HepG2 (cell line): Measurements from ENCODE around the gene ZNRD2. TPM values are rescaled to one million over a fixed set of nuclear protein-coding genes. Genes with fewer than 3 reads are reported as not detected.
"Not testable (repeated sequence)": the region's sequence is repeated elsewhere in the genome, so short reads cannot be mapped to it uniquely, and the experiment has no call there.

Experiments used
- ARID2 ChIP-seq: sonication (generic); formaldehyde crosslinking; IDR thresholded peaks from 2 replicates; pipeline ENCODE4 v1.8.1; 2022; ENCODE audit warnings: mild to moderate bottlenecking, missing genetic modification reagents, borderline replicate concordance
- EP300 ChIP-seq, 3 experiments: sonication (generic) in 1 of 3; formaldehyde crosslinking in 1 of 3; IDR thresholded peaks; 2 replicates each; pipeline versions ENCODE4 v1.5.1 to v1.6.1; 2011 to 2020; ENCODE audit warnings: low read depth in 2 of 3, low read length in 2 of 3, borderline replicate concordance in 1 of 3, improper control_type of control experiment in 1 of 3, mild to moderate bottlenecking in 1 of 3, missing genetic modification reagents in 1 of 3, moderate library complexity in 1 of 3
- FOXA1 ChIP-seq, 2 experiments: fragments of 450-650 bp in 1 of 2; sonication (generic) in 1 of 2; formaldehyde crosslinking in 1 of 2; IDR thresholded peaks; 2 replicates each; pipeline versions ENCODE4 v1.4.0 to v1.6.1; 2016 to 2020; ENCODE audit warnings: missing genetic modification reagents in 1 of 2
- FOXO1 ChIP-seq: sonication (generic); formaldehyde crosslinking; IDR thresholded peaks from 2 replicates; pipeline ENCODE4 v1.4.0; 2020; ENCODE audit warnings: missing genetic modification reagents
- HMGXB4 ChIP-seq, 2 experiments: sonication (generic) in 1 of 2; formaldehyde crosslinking in 1 of 2; IDR thresholded peaks; 2 replicates each; pipeline versions ENCODE4 v1.4.0 to v1.6.1; 2018 to 2020; ENCODE audit warnings: missing genetic modification reagents in 2 of 2, borderline replicate concordance in 1 of 2, low read depth in 1 of 2, mild to moderate bottlenecking in 1 of 2, missing biosample characterization in 1 of 2
- HNF1A ChIP-seq, 2 experiments: sonication (generic) in 1 of 2; formaldehyde crosslinking in 1 of 2; IDR thresholded peaks; 2 replicates each; pipeline versions ENCODE4 v1.4.0 to v1.6.1; 2016 to 2020; ENCODE audit warnings: borderline replicate concordance in 1 of 2, low read depth in 1 of 2, mild to moderate bottlenecking in 1 of 2, missing genetic modification reagents in 1 of 2
- IRF2 ChIP-seq: IDR thresholded peaks from 2 replicates; pipeline ENCODE4 v1.6.1; 2018; ENCODE audit warnings: missing genetic modification reagents, missing compliant biosample characterization
- NCOA2 ChIP-seq: sonication (generic); formaldehyde crosslinking; IDR thresholded peaks from 2 replicates; pipeline ENCODE4 v1.8.0; 2022; ENCODE audit warnings: inconsistent platforms
- POLR2A ChIP-seq, 2 experiments: IDR thresholded peaks; 2 replicates each; pipeline ENCODE4 v1.6.1; 2011; ENCODE audit warnings: low read depth in 2 of 2, low read length in 2 of 2, mild to moderate bottlenecking in 1 of 2, moderate library complexity in 1 of 2; ENCODE audit not compliant: insufficient read depth in 1 of 2
- SOX6 ChIP-seq, 2 experiments: fragments of 450-650 bp in 1 of 2; sonication (generic) in 1 of 2; formaldehyde crosslinking in 1 of 2; IDR thresholded peaks; 2 replicates each; pipeline versions ENCODE4 v1.4.0 to v1.6.1; 2017 to 2020; ENCODE audit warnings: antibody characterized with exemption in 1 of 2, mild to moderate bottlenecking in 1 of 2, missing genetic modification reagents in 1 of 2
- TFE3 ChIP-seq: IDR thresholded peaks from 2 replicates; pipeline ENCODE4 v1.6.1; 2016
- ZMAT3 ChIP-seq: sonication (generic); formaldehyde crosslinking; conservative IDR thresholded peaks from 2 replicates; pipeline ENCODE4 v1.7.0; 2021; ENCODE audit warnings: missing genetic modification reagents
- ZNF652 ChIP-seq: IDR thresholded peaks from 2 replicates; pipeline ENCODE4 v1.6.1; 2016; ENCODE audit warnings: low read depth, borderline replicate concordance
- ZNF710 ChIP-seq: sonication (generic); formaldehyde crosslinking; IDR thresholded peaks from 2 replicates; pipeline ENCODE4 v1.5.0; 2020; ENCODE audit warnings: mild to moderate bottlenecking, missing genetic modification reagents, borderline replicate concordance
- polyA plus RNA-seq, 8 experiments: library from polyadenylated mRNA; depleted of rRNA in 3 of 8; stranded (reverse) in 7 of 8; unstranded in 1 of 8; fragments of >200 nt; fragmentation: Illumina TruSeq in 4 of 8; extraction: Trizol in 4 of 8; gene quantifications; 2 replicates each; pipeline versions ENCODE4 v1.2.1 to v1.2.3, GENCODE V29; 2011 to 2016; ENCODE audit warnings: low read depth in 4 of 8, missing spikeins in 1 of 8, mixed read lengths in 1 of 8; ENCODE audit not compliant: insufficient read depth in 1 of 8
- total RNA-seq, 5 experiments: library from RNA; depleted of rRNA; stranded (reverse); fragments of >200 nt; fragmentation: Illumina TruSeq; extraction: Trizol; gene quantifications; 2 replicates each; pipeline ENCODE4 v1.2.3, GENCODE V29; 2016; ENCODE audit warnings: low read depth in 1 of 5

The ZNRD2 gene
- total and polyA plus RNA-seq, 2 of the 13 experiments (the other 11 are each of a cell fraction or from before 2014, with no cell fraction given): 29.2 to 34.0 TPM

GRCh38 chr11:65522718-65523630, 47.3 kb upstream of the ZNRD2 start (continued):
- TF ChIP-seq ZNF710: 0 out of 2 replicates have a peak, but pooled peaks have one; percentile 35
- TF ChIP-seq POLR2A (IDR thresholded peaks at IDR 0.05; ENCODE audit: insufficient read depth in 1 of 2, low read depth in 2 of 2, low read length in 2 of 2): 0 out of 4 replicates have a peak, but pooled peaks of 1 of the 2 experiments have one; percentile 2
- peak in 1 of 2 experiments; percentile 21; a peak in 1 of 4 replicates for TF ChIP-seq HMGXB4 (CRISPR knock-in tag; IDR thresholded peaks at IDR 0.05; ENCODE audit: borderline replicate concordance in 1 of 2, low read depth in 1 of 2)
- 0 out of 2 replicates have a peak, but pooled peaks have one; percentile 24 for TF ChIP-seq ZMAT3
- not testable (repeated sequence) for TF ChIP-seq SOX6 (IDR thresholded peaks at IDR 0.05); EP300 (CRISPR knock-in tag; IDR thresholded peaks at IDR 0.05; ENCODE audit: borderline replicate concordance); FOXA1 (IDR thresholded peaks at IDR 0.05)
- TF ChIP-seq SOX6 (CRISPR knock-in tag; IDR thresholded peaks at IDR 0.05): peak; percentile 24; the same call in 1 of the 2 replicates
- TF ChIP-seq HNF1A (IDR thresholded peaks at IDR 0.05; ENCODE audit: low read depth): peak; percentile 61; the same call in 1 of the 2 replicates
- TF ChIP-seq HNF1A (CRISPR knock-in tag; IDR thresholded peaks at IDR 0.05; ENCODE audit: borderline replicate concordance): 0 out of 2 replicates have a peak, but pooled peaks have one; percentile 46
- peak in 1 of 2 experiments; percentile 17; a peak in 2 of 4 replicates for TF ChIP-seq EP300 (IDR thresholded peaks at IDR 0.05; ENCODE audit: low read depth in 2 of 2, low read length in 2 of 2)
- TF ChIP-seq FOXA1 (CRISPR knock-in tag; IDR thresholded peaks at IDR 0.05): peak; percentile 22; the same call in 1 of the 2 replicates
- TF ChIP-seq IRF2: peak; percentile 31; the same call in 1 of the 2 replicates
- TF ChIP-seq FOXO1 (CRISPR knock-in tag): peak; percentile 11; the same call in 1 of the 2 replicates
- peak; percentile 50; the same call in 1 of the 2 replicates for TF ChIP-seq TFE3 (CRISPR knock-in tag)
- TF ChIP-seq ZNF652 (CRISPR knock-in tag): peak; percentile 90
- peak; percentile 31; the same call in 1 of the 2 replicates for TF ChIP-seq NCOA2 (CRISPR knock-in tag)
- 0 out of 2 replicates have a peak, but pooled peaks have one; percentile 54 for TF ChIP-seq ARID2 (CRISPR knock-in tag)
